GM23338 (cell line): ENCODE results near the gene TNFAIP3. TPM values are rescaled to one million over a fixed set of nuclear protein-coding genes. Genes with fewer than 3 reads are reported as not detected.

Source experiments
- ATAC-seq: fragments of 200-7000 bp; cut with Tn5 transposase; 3 replicates; pipeline ENCODE4 v1.9.1; 2020
- DNase-seq: peaks from one replicate; pipeline ENCODE4 v3.0.0-alpha.2; 2015; ENCODE audit warnings: low spot score
- H2AFZ ChIP-seq: fragments of 200-600 bp; sonication (generic); 2 replicates; pipeline ENCODE4 v1.8.0; 2016; ENCODE audit warnings: antibody characterized with exemption, mild to moderate bottlenecking, moderate library complexity
- H3F3A ChIP-seq: fragments of 200-600 bp; sonication (generic); replicated peaks from 2 replicates; pipeline ENCODE4 v1.8.0; 2017; ENCODE audit warnings: antibody characterized with exemption, mixed run types, low read depth
- H3K27ac ChIP-seq: fragments of 200-600 bp; sonication (generic); 2 replicates; pipeline ENCODE4 v1.6.1; 2016; ENCODE audit warnings: low read depth
- H3K27me3 ChIP-seq: fragments of 200-600 bp; sonication (generic); 2 replicates; pipeline ENCODE4 v1.8.0; 2016; ENCODE audit warnings: mild to moderate bottlenecking, mixed run types, moderate library complexity; ENCODE audit not compliant: insufficient read depth
- H3K36me3 ChIP-seq: fragments of 200-600 bp; sonication (generic); 2 replicates; pipeline ENCODE4 v1.8.0; 2016; ENCODE audit warnings: mild to moderate bottlenecking; ENCODE audit not compliant: insufficient read depth
- H3K4me1 ChIP-seq: fragments of 200-600 bp; sonication (generic); 2 replicates; pipeline ENCODE4 v1.8.0; 2016; ENCODE audit warnings: mild to moderate bottlenecking, moderate library complexity; ENCODE audit not compliant: insufficient read depth
- H3K4me2 ChIP-seq: fragments of 200-600 bp; sonication (generic); 2 replicates; pipeline ENCODE4 v1.7.1; 2017; ENCODE audit warnings: mixed run types
- H3K4me3 ChIP-seq: fragments of 200-600 bp; sonication (generic); 2 replicates; pipeline ENCODE4 v1.6.1; 2016; ENCODE audit warnings: mixed run types
- H3K79me2 ChIP-seq: fragments of 200-600 bp; sonication (generic); replicated peaks from 2 replicates; pipeline ENCODE4 v1.8.0; 2017; ENCODE audit warnings: mild to moderate bottlenecking; ENCODE audit not compliant: insufficient read depth
- H3K9me2 ChIP-seq: fragments of 200-600 bp; sonication (generic); 2 replicates; pipeline ENCODE4 v1.8.0; 2017; ENCODE audit not compliant: insufficient read depth
- H4K20me1 ChIP-seq: fragments of 200-600 bp; sonication (generic); replicated peaks from 2 replicates; pipeline ENCODE4 v1.8.0; 2017; ENCODE audit warnings: mild to moderate bottlenecking; ENCODE audit not compliant: insufficient read depth
- H3K27ac Mint-ChIP-seq: 2 replicates; pipeline ENCODE4 v1.8.0; 2020; ENCODE audit warnings: inconsistent platforms, mild to moderate bottlenecking, moderate library complexity, mixed read lengths
- H3K27me3 Mint-ChIP-seq: 3 replicates; pipeline ENCODE4 v1.8.0; 2022; ENCODE audit warnings: low read depth, mild to moderate bottlenecking, moderate library complexity, mixed read lengths, inconsistent platforms; ENCODE audit not compliant: insufficient read depth, poor library complexity
- H3K36me3 Mint-ChIP-seq: 3 replicates; pipeline ENCODE4 v1.8.0; 2021; ENCODE audit warnings: low read depth, mild to moderate bottlenecking, inconsistent platforms, moderate library complexity, mixed read lengths
- H3K4me1 Mint-ChIP-seq: 3 replicates; pipeline ENCODE4 v1.8.0; 2020; ENCODE audit warnings: mild to moderate bottlenecking, inconsistent platforms, mixed read lengths
- H3K4me3 Mint-ChIP-seq: 3 replicates; pipeline ENCODE4 v1.8.0; 2021; ENCODE audit warnings: moderate library complexity, mild to moderate bottlenecking, inconsistent platforms, mixed read lengths
- H3K9me3 Mint-ChIP-seq: 3 replicates; pipeline ENCODE4 v1.8.0; 2020; ENCODE audit warnings: moderate library complexity, mild to moderate bottlenecking, inconsistent platforms, mixed read lengths
- CREB1 ChIP-seq: fragments of 250-450 bp; sonication (Bioruptor Pico); IDR thresholded peaks from 2 replicates; pipeline ENCODE4 v1.5.0; 2020; ENCODE audit warnings: low read depth, mild to moderate bottlenecking, moderate library complexity
- CTCF ChIP-seq, 2 experiments: fragments of 200-600 bp in 1 of 2; sonication (generic) in 1 of 2; conservative IDR thresholded peaks; 2 replicates each; pipeline versions ENCODE4 v1.5.1 to v1.6.1; 2016 to 2017; ENCODE audit warnings: antibody characterized with exemption in 2 of 2, low read depth in 2 of 2, mild to moderate bottlenecking in 2 of 2, moderate library complexity in 1 of 2
- ETS1 ChIP-seq: IDR thresholded peaks from 2 replicates; pipeline ENCODE4 v1.6.1; 2016; ENCODE audit warnings: antibody characterized with exemption
- EZH2 ChIP-seq: fragments of 200-600 bp; sonication (generic); IDR thresholded peaks from one replicate; pipeline ENCODE4 v1.8.0; 2017; ENCODE audit warnings: antibody characterized with exemption, mild to moderate bottlenecking, low read depth; ENCODE audit not compliant: unreplicated experiment
- EZH2phosphoT487 ChIP-seq: fragments of 200-600 bp; sonication (generic); IDR thresholded peaks from one replicate; pipeline ENCODE4 v1.8.1; 2018; ENCODE audit warnings: antibody characterized with exemption; ENCODE audit not compliant: unreplicated experiment
- JUNB ChIP-seq: IDR thresholded peaks from one replicate; pipeline ENCODE4 v1.6.1; 2016; ENCODE audit warnings: antibody characterized with exemption; ENCODE audit not compliant: unreplicated experiment
- NANOG ChIP-seq: IDR thresholded peaks from 2 replicates; pipeline ENCODE4 v1.6.1; 2016; ENCODE audit warnings: antibody characterized with exemption, borderline replicate concordance
- POLR2AphosphoS5 ChIP-seq: IDR thresholded peaks from 2 replicates; pipeline ENCODE4 v1.6.1; 2016; ENCODE audit warnings: antibody characterized with exemption, low read depth
- REST ChIP-seq: IDR thresholded peaks from one replicate; pipeline ENCODE4 v1.6.1; 2018; ENCODE audit warnings: antibody characterized with exemption; ENCODE audit not compliant: unreplicated experiment
- STAT1 ChIP-seq: IDR thresholded peaks from one replicate; pipeline ENCODE4 v1.6.1; 2016; ENCODE audit warnings: antibody characterized with exemption; ENCODE audit not compliant: unreplicated experiment
- ZNF114 ChIP-seq: fragments of 250-450 bp; sonication (Bioruptor Pico); IDR thresholded peaks from 2 replicates; pipeline ENCODE4 v1.5.0; 2020; ENCODE audit warnings: mild to moderate bottlenecking, moderate library complexity
- ZNF331 ChIP-seq: fragments of 250-450 bp; sonication (Bioruptor Pico); IDR thresholded peaks from 2 replicates; pipeline ENCODE4 v1.5.0; 2020; ENCODE audit warnings: low read depth, mild to moderate bottlenecking, moderate library complexity
- ZNF462 ChIP-seq: fragments of 250-450 bp; sonication (Bioruptor Pico); IDR thresholded peaks from 2 replicates; pipeline ENCODE4 v1.5.0; 2020; ENCODE audit warnings: mild to moderate bottlenecking, moderate library complexity
- polyA plus RNA-seq: library from polyadenylated mRNA; unstranded; fragments of >200 nt; fragmentation: Nextera tagmentation; extraction: Ambion mirVana; gene quantifications from 2 replicates; pipeline ENCODE4 v1.2.1, GENCODE V29; 2016
- total RNA-seq: library from RNA; depleted of rRNA; stranded (reverse); fragments of >200 nt; shearing (Covaris generic); gene quantifications from 2 replicates; pipeline ENCODE4 v1.2.3, GENCODE V29; 2014

TNFAIP3 gene
- total and polyA plus RNA-seq, 2 experiments from 2014 or later, result 2.1 to 2.3 TPM

- ATAC-seq, result no peak
- Mint-ChIP-seq H3K9me3 (no peaks in the 10 kb centered on the region), H3K27ac (no peak overlapping the region), H3K4me1 (no peaks in the 10 kb centered on the region), H3K36me3 (no peaks in the 10 kb centered on the region), H3K27me3 (peaks cover 2% of the 10 kb centered on the region), H3K4me3 (no peak overlapping the region)
- Histone ChIP-seq H3K79me2 (no peaks in the 10 kb centered on the region), H3K4me1 (no peaks in the 10 kb centered on the region), H4K20me1 (no peaks in the 10 kb centered on the region), H3K27me3 (no peaks in the 10 kb centered on the region), H3F3A (no peaks in the 10 kb centered on the region), H2AFZ (no peak overlapping the region), H3K4me3 (no peak overlapping the region), H3K36me3 (no peaks in the 10 kb centered on the region), H3K4me2 (no peak overlapping the region), H3K9me2 (no peaks in the 10 kb centered on the region), H3K27ac (no peak overlapping the region)
- no peak for DNase-seq
- no peak for TF ChIP-seq ETS1
- TF ChIP-seq JUNB, result no peak
- no peak for TF ChIP-seq ZNF114 (CRISPR knock-in tag)
- TF ChIP-seq EZH2phosphoT487, result no peak
- no peak for TF ChIP-seq CREB1 (CRISPR knock-in tag)
- TF ChIP-seq STAT1, result no peak
- no peak for TF ChIP-seq ZNF331 (CRISPR knock-in tag)
- no peak for TF ChIP-seq CTCF (conservative IDR thresholded peaks at IDR 0.05; ENCODE audit: low read depth in 2 of 2)
- TF ChIP-seq EZH2, result no peak
- TF ChIP-seq REST, result no peak
- no peak for TF ChIP-seq POLR2AphosphoS5
- TF ChIP-seq NANOG, result no peak
- no peak for TF ChIP-seq ZNF462 (CRISPR knock-in tag)
Observed at GRCh38 chr6:137820952-137821351, 46.1 kb upstream of the TNFAIP3 start.
